Immature natural killer cell (primary cell): Measurements from ENCODE around the gene TAGLN. TPM values are rescaled to one million over a fixed set of nuclear protein-coding genes. Genes with fewer than 3 reads are reported as not detected.

Source experiments
- DNase-seq, 3 donors: peaks; one replicate each; pipeline ENCODE4 v3.0.0; 2022; ENCODE audit warnings: mixed read lengths in 1 of 3
- H3K27ac Mint-ChIP-seq, 6 donors: one replicate each; pipeline ENCODE4 v1.8.0; 2020; ENCODE audit warnings: mixed read lengths in 6 of 6, mild to moderate bottlenecking in 5 of 6, inconsistent platforms in 4 of 6, moderate library complexity in 3 of 6
- H3K27me3 Mint-ChIP-seq, 3 donors: one replicate each; pipeline ENCODE4 v1.8.0; 2020 to 2021; ENCODE audit warnings: low read depth in 3 of 3, mild to moderate bottlenecking in 3 of 3, mixed read lengths in 3 of 3, moderate library complexity in 3 of 3, inconsistent platforms in 1 of 3
- H3K36me3 Mint-ChIP-seq, 3 donors: one replicate each; pipeline ENCODE4 v1.8.0; 2020; ENCODE audit warnings: mixed read lengths in 3 of 3, inconsistent platforms in 2 of 3, mild to moderate bottlenecking in 2 of 3
- H3K4me1 Mint-ChIP-seq, 2 donors: one replicate each; pipeline ENCODE4 v1.8.0; 2020; ENCODE audit warnings: inconsistent platforms in 2 of 2, mild to moderate bottlenecking in 2 of 2, mixed read lengths in 2 of 2, moderate library complexity in 1 of 2
- H3K4me3 Mint-ChIP-seq, 5 donors: one replicate each; pipeline ENCODE4 v1.8.0; 2020; ENCODE audit warnings: mild to moderate bottlenecking in 5 of 5, mixed read lengths in 5 of 5, inconsistent platforms in 3 of 5, moderate library complexity in 3 of 5
- H3K9me3 Mint-ChIP-seq, 6 donors: one replicate each; pipeline ENCODE4 v1.8.0; 2020; ENCODE audit warnings: mild to moderate bottlenecking in 6 of 6, mixed read lengths in 6 of 6, inconsistent platforms in 4 of 6, moderate library complexity in 3 of 6
- polyA plus RNA-seq, 3 donors: library from polyadenylated mRNA; unstranded; fragments of 300-500 nt; fragmentation: Illumina TruSeq; gene quantifications; one replicate each; pipeline ENCODE4 v1.2.3, GENCODE V29; 2021

Gene TAGLN
- polyA plus RNA-seq, 3 donors from 2014 or later = 0.08 to 0.40 (median 0.09) TPM

DNA sequence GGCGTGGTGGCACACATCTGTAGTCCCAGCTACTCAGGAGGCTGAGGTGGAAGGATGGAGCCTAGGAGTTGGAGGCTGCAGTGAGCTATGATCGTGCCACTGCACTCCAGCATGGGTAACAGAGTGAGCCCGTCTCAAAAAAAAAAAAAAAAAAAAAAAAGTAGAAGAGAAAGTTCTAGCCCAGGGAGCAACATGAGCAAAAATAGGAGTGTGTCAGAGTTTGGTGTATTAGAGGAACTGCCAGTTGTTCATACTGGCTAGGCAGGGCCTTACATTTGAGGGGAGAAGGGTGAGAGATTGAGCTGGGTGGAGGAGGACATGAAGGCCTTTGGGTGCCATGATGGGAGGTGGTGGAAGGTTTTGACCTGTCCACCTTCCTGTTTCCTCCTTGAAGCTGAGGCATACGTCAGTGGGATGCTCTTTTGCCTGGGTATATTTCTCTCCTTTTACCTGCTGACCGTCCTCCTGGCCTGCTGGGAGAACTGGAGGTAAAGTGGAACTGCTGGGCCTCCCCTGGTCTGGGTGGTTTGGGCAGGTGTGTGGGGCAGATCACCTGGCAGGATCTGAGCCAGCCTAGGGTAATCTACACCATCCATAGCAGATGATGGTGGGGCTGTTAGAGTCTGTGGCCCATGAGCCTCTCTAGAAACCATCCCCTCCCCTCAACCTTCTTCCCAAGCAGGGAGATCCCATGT, 13.3 kb upstream of the TAGLN start:
- Mint-ChIP-seq H3K27me3 (peaks cover 2 to 3% (median 2%) of the 10 kb centered on the region in 3 donors), H3K27ac (no peak overlapping the region), H3K4me1 (peaks cover 5% of the 10 kb centered on the region in 2 donors), H3K36me3 (peaks cover 0 to 13% (median 3%) of the 10 kb centered on the region in 3 donors), H3K4me3 (no peak overlapping the region), H3K9me3 (no peaks in the 10 kb centered on the region)
- DNase-seq = no peak

DNA sequence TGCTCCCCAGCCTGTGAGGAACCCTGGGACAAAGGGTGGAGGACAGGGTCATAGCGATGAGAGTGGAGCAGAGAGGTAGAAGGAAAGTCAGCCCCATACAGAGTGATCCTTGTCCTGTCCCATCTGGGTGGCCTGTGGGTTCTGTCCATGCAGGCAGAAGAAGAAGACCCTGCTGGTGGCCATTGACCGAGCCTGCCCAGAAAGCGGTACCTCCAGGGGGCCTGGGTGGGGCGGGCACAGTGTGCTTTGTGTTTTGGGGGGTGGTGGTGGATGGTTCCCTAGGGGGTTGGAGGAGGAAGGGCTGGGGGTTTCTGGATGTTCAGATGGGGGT, 12.8 kb upstream of the TAGLN start:
- peaks cover 0 to under 1% of the 10 kb centered on the region in 2 donors for H3K4me1 Mint-ChIP-seq
- H3K27ac Mint-ChIP-seq = no peak overlapping the region
- no peak for DNase-seq
- H3K36me3 Mint-ChIP-seq = peaks cover 0 to 13% (median 3%) of the 10 kb centered on the region in 3 donors
- H3K27me3 Mint-ChIP-seq = peaks cover 2 to 3% (median 2%) of the 10 kb centered on the region in 3 donors
- no peak overlapping the region for H3K4me3 Mint-ChIP-seq
- H3K9me3 Mint-ChIP-seq = no peaks in the 10 kb centered on the region

DNA sequence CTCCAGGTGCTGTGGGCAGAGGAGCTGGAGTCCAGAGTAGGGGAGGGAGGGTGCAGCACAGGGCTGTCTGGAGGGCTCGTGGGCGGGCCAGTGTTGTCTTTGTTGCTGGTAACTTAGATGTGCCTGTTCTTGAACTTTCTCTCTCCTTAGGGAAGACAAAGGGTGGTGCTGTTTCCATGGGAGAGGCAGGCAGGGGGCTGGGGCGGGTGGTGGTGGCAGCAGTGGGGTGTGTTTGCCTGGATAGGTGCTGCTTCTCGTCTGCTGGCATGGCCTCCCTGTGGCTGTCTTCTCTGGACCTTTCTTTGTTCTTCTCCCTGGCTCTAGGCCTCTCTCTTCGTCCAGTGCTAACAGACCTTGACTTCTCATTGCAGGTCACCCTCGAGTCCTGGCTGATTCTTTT, 12.2 kb upstream of the TAGLN start:
- Mint-ChIP-seq H3K36me3 (peaks cover 0 to 13% (median 3%) of the 10 kb centered on the region in 3 donors), H3K4me3 (peak overlapping the region in 1 of 5 donors; percentile 4), H3K9me3 (no peaks in the 10 kb centered on the region), H3K27me3 (peaks cover 0 to 3% (median 2%) of the 10 kb centered on the region in 3 donors), H3K4me1 (no peaks in the 10 kb centered on the region), H3K27ac (peak overlapping the region in 2 of 6 donors; percentile 31 to 60)
- no peak for DNase-seq

DNA sequence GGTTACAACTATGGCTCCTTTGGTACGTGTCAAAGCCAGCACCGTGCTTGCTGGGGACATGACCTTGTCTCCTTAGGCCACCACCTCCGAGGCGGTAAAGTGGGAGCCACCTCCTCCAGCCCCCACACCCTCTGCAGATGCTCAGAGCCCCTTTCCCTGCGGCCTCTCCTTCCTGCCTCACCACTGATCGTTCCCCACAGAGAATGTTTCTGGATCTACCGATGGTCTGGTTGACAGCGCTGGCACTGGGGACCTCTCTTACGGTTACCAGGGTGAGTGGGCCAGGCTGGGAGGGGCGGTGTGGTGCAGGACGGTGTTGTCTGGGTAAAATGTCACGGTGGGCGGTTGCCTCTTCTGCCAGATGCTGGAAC, 11.8 kb upstream of the TAGLN start:
- no peak for DNase-seq
- peaks cover 0 to 13% (median 3%) of the 10 kb centered on the region in 3 donors for H3K36me3 Mint-ChIP-seq

DNA sequence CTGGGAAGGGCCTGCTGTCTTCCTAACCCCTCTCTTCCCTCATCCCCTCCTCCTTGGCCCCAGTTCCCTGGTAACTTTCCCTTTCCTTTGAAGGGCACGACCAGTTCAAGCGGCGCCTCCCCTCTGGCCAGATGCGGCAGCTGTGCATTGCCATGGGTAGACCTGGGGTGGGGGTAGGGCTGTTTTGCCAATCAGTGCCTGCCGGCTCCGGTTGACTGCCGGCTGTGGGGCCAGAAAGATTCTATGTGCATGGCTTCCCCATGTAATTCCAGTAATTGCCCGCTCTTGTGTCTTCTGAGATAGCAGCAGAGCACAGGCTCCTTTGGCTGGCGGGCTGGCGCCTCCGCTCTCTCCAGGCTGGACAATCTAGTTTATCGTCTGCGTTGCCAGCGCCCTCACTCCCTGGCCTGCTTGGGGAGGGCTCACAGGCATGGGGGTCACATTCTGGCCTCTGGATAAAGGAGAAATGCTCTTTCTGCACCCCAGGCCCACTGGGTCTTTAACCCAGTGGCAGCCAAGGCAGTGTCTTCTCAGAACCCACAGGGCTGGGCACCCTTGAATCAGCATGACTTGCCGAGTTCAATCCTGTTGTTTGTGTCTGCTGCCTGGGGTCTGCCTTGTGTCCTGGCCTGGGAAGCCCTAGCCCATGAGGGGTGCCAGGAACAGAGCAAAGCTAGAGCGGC, 11.2 kb upstream of the TAGLN start:
- peaks cover 0 to 10% (median 0%) of the 10 kb centered on the region in 3 donors for H3K36me3 Mint-ChIP-seq
- no peak for DNase-seq
- no peaks in the 10 kb centered on the region for H3K4me1 Mint-ChIP-seq
- no peaks in the 10 kb centered on the region for H3K9me3 Mint-ChIP-seq
- H3K27me3 Mint-ChIP-seq = peaks cover 0 to 3% (median 2%) of the 10 kb centered on the region in 3 donors
- H3K27ac Mint-ChIP-seq = no peak overlapping the region
- H3K4me3 Mint-ChIP-seq = no peak overlapping the region

More for the DNA sequence above, 11.8 kb upstream of the TAGLN start:
- peaks cover 0 to 3% (median 2%) of the 10 kb centered on the region in 3 donors for H3K27me3 Mint-ChIP-seq
- H3K9me3 Mint-ChIP-seq = no peaks in the 10 kb centered on the region
- peak overlapping the region in 1 of 5 donors; percentile 4 for H3K4me3 Mint-ChIP-seq
- peak overlapping the region in 2 of 6 donors; percentile 31 to 60 for H3K27ac Mint-ChIP-seq
- H3K4me1 Mint-ChIP-seq = no peaks in the 10 kb centered on the region

DNA sequence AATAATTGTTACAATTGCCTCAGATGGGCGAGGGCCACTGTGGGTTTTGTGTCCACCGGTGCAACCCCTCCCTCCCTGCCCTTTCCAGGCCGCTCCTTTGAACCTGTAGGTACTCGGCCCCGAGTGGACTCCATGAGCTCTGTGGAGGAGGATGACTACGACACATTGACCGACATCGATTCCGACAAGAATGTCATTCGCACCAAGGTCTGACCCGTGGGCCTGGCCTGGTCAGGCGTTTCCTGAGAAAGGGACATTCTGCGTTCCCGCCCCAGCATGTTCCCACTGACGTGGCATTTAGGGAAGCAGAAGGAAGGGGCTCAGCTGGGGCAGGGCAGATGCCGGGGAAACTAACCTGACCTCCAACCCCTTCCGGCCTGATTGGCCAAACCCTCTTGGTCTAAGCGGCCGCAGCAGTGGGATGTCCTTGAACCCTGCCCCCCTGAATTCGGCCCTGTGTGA, 10.5 kb upstream of the TAGLN start:
- peaks cover 0 to 10% (median 0%) of the 10 kb centered on the region in 3 donors for H3K36me3 Mint-ChIP-seq
- peaks cover 0 to 3% (median 2%) of the 10 kb centered on the region in 3 donors for H3K27me3 Mint-ChIP-seq
- no peaks in the 10 kb centered on the region for H3K9me3 Mint-ChIP-seq
- no peak overlapping the region for H3K27ac Mint-ChIP-seq
- H3K4me3 Mint-ChIP-seq = no peak overlapping the region
- H3K4me1 Mint-ChIP-seq = no peaks in the 10 kb centered on the region
- DNase-seq = no peak

DNA sequence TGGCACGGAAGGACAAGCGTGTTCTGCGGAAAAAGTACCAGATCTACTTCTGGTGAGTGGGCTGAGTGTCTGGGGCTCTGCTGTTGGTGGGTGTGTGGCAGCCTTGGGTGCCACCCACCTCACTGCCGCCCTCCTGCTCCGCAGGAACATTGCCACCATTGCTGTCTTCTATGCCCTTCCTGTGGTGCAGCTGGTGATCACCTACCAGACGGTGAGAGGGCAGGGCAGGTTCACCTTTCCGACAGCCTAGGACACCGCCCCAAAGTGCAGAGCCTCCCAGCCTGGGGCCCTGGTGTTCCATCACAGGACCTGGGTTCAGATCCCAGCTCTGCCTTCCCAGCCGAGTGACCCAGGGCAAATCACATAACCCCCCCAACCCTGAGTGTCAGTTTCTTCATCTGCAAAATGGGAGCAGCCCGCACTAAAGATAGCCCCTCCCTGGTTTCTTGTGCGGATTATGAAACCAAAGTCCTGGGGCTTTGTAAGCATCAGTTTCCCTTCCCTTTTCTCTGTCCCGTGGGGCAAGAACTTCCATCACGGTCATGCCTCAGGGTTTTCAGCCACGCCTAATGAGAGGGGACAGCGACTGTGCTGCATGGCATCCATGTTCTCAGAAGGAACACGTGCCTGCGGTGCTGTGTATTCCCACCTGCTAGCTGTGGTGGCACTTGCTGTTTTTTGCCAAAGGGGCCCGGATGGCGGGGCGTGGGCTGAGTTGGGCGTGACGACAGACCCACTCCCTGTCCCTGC, 9.8 kb upstream of the TAGLN start:
- no peak for DNase-seq
- Mint-ChIP-seq H3K4me1 (no peaks in the 10 kb centered on the region), H3K9me3 (no peaks in the 10 kb centered on the region), H3K27me3 (peaks cover 0 to 3% (median 2%) of the 10 kb centered on the region in 3 donors), H3K4me3 (no peak overlapping the region), H3K36me3 (peaks cover 0 to 5% (median 0%) of the 10 kb centered on the region in 3 donors), H3K27ac (no peak overlapping the region)

DNA sequence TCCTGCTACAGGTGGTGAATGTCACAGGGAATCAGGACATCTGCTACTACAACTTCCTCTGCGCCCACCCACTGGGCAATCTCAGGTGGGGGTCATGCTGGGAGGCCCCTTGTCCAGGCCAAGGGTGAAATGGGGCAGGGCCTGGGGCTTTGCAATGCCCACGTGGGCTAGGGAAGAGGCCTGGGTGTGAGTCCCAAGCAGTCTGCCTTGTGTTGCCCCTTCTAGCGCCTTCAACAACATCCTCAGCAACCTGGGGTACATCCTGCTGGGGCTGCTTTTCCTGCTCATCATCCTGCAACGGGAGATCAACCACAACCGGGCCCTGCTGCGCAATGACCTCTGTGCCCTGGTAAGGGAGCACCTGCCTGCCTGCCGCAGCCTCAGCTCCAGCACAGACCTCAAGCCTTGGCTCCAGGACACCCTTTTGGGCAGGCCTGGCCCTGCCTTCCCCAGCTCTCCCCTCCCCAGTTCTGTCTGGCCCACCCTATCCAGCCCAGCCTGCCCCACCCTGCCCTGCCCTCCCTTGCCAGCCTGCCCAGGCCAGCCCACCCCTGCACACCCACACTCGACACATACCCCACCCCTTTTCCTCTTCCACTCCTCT, 9.1 kb upstream of the TAGLN start:
- H3K27ac Mint-ChIP-seq = no peak overlapping the region
- H3K4me3 Mint-ChIP-seq = no peak overlapping the region
- H3K9me3 Mint-ChIP-seq = no peaks in the 10 kb centered on the region
- no peaks in the 10 kb centered on the region for H3K4me1 Mint-ChIP-seq
- peaks cover 0 to 5% (median 0%) of the 10 kb centered on the region in 3 donors for H3K36me3 Mint-ChIP-seq
- H3K27me3 Mint-ChIP-seq = peaks cover 0 to 3% (median 2%) of the 10 kb centered on the region in 3 donors
- no peak for DNase-seq

DNA sequence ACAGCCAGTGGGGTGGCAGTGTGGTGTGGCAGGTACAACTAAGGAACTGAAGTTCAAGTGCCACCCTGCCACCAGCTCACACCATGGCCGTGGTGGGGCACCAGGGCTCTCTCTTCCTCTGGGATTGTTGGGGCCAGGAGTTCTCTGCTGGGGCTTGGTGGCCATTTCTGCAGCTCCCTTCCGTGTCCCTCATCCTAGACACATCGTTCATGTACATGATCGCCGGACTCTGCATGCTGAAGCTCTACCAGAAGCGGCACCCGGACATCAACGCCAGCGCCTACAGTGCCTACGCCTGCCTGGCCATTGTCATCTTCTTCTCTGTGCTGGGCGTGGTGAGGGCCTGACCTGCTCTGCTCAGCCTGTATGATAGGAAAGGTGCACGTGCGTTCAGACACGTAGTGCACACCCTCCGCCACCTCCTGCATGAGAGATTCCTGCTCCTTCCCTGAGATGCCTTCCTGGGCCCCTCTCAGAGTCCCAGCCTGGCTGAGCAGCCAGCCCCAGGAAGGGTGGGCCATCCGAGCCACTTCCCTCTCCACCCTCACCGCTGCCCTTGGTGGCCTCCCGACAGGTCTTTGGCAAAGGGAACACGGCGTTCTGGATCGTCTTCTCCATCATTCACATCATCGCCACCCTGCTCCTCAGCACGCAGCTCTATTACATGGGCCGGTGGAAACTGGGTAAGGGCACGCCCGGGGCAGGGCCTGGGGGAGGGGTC, 7.3 kb upstream of the TAGLN start:
- no peak overlapping the region for H3K4me3 Mint-ChIP-seq
- H3K4me1 Mint-ChIP-seq = peaks cover 0 to 2% of the 10 kb centered on the region in 2 donors
- no peak for DNase-seq
- no peak overlapping the region for H3K27ac Mint-ChIP-seq
- H3K27me3 Mint-ChIP-seq = peaks cover 0 to 3% (median 2%) of the 10 kb centered on the region in 3 donors
- H3K9me3 Mint-ChIP-seq = no peaks in the 10 kb centered on the region
- no peaks in the 10 kb centered on the region for H3K36me3 Mint-ChIP-seq

DNA sequence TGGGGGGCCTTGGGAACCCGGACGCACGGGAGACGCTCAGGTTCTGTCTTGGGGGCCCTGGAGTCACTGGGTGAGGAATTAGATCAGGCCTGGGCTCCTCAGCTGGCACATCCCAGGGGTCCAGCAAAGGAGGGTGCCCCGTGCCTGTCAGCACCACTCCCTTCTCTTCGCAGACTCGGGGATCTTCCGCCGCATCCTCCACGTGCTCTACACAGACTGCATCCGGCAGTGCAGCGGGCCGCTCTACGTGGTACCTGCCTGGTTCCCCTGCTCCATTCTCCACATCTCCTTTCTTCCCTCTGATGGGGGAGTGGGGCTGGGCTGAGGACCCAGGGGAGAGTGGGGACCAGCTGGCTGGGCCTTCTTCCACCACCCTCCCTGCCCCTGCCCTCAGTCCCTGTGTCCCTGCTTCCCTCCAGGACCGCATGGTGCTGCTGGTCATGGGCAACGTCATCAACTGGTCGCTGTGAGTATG, 6.7 kb upstream of the TAGLN start:
- Mint-ChIP-seq H3K4me3 (no peak overlapping the region), H3K4me1 (peaks cover 0 to 2% of the 10 kb centered on the region in 2 donors), H3K27ac (no peak overlapping the region), H3K36me3 (no peaks in the 10 kb centered on the region), H3K27me3 (peaks cover 0 to 2% (median 0%) of the 10 kb centered on the region in 3 donors), H3K9me3 (no peaks in the 10 kb centered on the region)
- no peak for DNase-seq

DNA sequence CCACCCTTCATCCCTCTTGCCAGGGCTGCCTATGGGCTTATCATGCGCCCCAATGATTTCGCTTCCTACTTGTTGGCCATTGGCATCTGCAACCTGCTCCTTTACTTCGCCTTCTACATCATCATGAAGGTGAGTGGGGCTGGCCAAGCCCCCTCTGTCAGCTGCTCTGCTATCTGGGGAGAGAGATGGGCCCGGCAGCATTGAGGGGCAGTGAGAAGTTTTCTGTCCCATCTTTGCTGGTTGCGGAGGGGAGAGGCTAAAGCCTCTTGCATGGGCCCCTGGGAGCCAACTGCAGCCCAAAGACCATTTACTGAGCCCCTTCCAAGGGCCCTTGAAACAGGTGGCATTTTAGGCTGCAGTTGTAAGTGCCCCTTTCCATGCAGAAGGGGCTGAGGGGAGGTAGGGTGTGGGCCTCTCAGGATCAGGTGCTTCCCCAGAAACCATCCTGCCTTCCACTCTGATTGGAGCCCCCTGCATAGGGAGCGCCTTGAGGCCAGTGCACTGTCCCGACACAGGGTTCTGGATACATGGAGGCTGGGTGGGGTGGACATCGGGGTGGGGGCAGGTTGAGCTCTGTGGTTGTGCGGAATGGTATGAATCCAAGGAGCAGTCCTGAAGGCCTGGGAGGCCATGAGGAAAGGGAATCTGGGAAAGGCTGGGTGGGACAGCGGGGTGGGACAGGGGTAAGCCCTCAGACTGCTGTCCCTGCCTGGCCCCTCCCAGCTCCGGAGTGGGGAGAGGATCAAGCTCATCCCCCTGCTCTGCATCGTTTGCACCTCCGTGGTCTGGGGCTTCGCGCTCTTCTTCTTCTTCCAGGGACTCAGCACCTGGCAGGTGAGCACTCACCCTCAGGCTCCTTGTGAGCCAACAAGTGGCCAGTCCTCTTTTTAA, 5.8 kb upstream of the TAGLN start:
- Mint-ChIP-seq H3K36me3 (no peaks in the 10 kb centered on the region), H3K9me3 (no peaks in the 10 kb centered on the region), H3K4me3 (no peak overlapping the region), H3K27ac (peak overlapping the region in 3 of 6 donors; percentile 58 to 80 (median 67)), H3K27me3 (peaks cover 0 to 2% (median 0%) of the 10 kb centered on the region in 3 donors), H3K4me1 (peaks cover 0 to 2% of the 10 kb centered on the region in 2 donors)
- DNase-seq = no peak

DNA sequence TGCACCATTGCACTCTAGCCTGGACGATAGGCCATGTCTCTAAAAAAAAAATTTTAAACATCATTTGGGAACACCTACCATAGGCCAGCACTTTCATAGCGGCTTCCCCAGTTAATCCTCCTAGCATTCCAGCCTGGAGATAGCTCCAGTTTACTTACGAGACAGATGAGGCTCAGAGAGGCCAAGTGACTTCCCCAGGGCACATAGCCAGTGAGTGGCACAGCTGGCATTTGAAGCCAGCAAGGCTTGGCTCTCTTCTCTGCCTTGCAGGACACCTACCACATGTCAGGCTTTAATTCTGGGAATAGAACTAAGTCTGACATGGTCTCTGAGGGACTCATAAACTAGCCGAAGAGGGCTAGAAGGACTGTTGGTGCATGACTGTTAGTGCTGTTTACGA, 4.9 kb upstream of the TAGLN start:
- Mint-ChIP-seq H3K4me1 (peaks cover 0 to 4% of the 10 kb centered on the region in 2 donors), H3K27me3 (peaks cover 0 to 2% (median 0%) of the 10 kb centered on the region in 3 donors), H3K36me3 (no peaks in the 10 kb centered on the region), H3K27ac (peak overlapping the region in 1 of 6 donors; percentile 76), H3K9me3 (no peaks in the 10 kb centered on the region), H3K4me3 (no peak overlapping the region)
- DNase-seq = no peak
